Stimulated activated CD4-positive, alpha-beta T cell treated with anti-CD3 and anti-CD28 coated beads, TNF-alpha, amount 100 ng/mL, for 4 hours (primary cell): ENCODE results near the gene TMEM204.

Experiments
- DNase-seq, 3 experiments: peaks; one replicate each; pipeline ENCODE4 v3.0.0-alpha.2; 2020; ENCODE audit warnings: low read depth in 3 of 3

The TMEM204 gene

DNA sequence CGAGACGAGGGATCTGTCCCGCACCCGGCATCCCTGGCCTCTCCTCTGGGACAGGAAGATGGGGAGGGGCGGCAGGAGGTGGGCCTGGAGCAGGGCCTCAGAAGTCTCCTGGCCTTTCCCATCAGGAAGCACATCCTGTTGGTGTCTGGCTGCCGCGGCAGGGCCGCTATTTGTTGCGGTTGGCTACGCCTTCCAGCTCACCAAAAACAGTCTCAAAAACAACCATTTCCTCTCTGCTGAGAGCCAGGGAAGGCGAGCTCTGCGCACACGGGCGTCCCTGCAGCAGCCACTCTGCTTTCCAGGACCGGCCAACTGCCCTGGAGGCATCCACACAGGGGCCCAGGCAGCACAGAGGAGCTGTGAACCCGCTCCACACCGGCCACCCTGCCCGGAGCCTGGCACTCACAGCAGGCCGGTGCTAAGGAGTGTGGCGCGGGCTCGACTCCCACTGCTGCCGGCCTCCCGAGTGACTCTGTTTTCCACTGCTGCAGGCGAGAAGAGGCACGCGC lies at the start of gene TMEM204:
Gene TMEM204, plus strand, starts transcription at position 224 of the 509 bp plus-strand sequence. CDS start 610 bp downstream, outside the sequence.
- no peak for DNase-seq

DNA sequence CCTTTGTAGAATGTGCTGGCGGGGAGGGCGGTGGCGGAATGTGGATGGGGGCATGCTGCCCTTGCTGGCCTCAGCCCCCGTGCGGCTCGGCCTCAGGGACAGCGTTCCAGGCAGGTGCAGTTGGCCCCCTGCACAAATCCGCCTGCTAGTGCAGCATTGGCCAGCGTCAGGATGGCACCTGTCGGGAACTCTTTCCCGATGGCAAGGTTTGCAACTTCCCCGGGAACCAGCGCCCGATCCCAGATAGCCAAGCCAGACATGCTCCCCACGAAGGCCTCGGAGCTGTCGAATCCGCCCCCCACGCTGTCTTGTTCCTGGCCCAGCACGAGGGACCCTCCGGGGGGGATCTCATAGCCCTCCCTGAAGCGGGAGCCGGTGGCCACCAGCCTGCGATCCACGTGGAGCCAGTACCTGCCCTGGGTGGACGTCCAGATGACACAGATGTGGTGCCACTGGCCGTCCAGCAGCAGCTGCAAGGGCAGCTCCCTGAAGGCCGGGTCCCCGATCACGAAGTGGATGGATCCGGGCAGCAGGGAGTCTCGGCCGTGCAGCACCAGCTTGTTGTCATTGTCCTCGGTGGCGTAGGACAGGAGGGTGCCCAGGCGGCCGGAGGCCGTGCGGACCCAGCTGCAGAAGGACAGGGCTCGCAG lies 47.5 kb upstream of the TMEM204 start:
- no peak for DNase-seq

DNA sequence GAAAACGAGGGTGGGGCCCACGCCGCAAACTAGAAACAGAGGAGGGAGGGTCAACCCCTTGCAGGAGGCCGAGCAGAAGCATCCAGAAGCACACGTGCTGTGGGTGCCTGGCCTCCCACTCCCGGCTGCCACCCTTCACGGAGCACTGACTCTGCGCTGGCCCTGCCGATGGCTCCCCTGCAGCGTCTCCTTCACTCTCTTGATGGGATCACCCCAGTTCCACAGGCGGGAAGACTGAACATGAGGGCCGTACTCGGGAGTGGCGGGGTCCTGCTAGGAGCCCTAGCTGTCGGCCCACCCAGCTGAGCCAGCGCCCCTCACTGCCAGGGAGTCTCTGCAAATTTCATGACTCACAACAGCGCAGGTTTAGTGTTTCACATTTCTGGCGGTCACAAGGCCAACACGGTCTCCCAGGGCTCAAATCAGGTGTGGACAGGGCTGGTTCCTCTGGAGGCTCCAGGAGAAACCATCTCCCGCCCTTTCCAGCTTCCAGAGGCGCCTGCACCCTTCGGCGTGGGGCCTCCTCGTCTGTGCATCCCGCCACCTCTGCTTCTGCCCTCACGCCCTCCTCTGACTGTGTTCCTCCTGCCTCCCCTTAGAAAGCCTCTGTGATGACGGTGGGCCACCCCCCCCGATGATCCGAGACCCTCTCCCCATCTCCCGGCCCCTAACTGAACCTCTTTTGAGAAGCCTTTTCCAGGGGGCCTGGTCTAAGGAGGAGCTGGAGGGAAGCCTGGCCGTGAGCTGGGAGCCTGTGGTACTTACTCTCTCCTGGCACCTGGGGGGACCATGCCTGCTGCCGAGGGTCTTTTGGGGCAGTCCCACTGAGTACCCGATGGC lies 46.7 kb upstream of the TMEM204 start:
- no peak for DNase-seq

DNA sequence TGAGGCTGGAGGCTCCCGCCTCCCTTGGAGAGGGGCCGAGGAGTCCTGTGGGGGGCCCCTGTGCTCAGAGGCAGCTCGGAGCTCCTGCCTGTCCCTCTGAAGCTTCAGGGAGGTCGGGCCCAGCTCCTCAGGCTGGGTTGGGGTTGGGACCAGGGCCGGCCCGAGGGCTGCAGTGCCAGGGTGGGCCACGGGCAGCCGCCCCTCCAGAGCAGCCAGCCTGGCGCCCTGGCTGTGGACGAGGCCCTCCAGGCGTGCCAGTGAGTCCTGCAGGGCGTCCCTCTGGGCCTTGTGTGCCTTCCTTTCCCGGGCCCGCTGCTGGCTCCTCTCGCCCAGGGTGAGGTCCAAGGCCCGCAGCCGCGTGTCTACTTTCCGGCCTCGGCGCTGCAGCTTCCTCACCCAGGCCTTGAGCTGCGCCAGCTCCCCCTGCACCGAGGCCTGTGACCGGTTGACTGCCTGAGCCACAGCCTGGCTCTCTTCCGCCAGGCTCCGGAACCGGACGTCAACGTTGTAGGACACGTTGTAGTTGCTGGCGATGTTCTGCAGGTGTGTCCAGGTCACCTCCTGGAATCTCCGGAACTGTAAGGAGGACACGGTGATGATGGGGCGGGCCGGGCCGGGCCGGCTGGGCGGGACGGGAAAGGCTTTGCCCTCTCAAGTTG lies 45.9 kb upstream of the TMEM204 start:
- no peak for DNase-seq

DNA sequence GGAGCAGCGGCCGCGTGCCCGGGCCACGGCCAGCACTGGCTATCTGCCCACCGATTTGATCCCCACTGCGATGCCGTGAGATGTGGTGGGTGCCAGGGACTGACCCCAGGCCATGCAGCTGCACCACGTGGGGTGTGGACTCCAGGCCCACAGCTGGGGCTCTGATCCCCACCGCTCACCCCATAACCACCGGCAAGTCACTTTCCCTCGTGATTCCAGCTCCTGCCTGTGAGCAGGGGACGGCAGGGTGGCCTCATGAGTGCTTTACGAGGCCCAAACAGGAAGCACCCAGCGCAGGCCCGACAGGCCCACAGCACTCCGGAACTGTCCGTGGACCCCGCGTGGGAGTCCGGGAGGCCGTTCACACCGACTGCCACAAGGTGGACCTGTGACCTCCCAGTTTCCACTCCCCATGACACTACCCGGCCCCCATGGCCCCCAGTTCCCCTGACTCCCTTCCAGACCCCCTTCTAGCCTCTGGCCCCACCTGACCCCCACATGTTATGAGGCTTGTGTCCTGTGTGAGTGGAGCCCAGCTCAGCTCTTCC lies 45.3 kb upstream of the TMEM204 start:
- DNase-seq = no peak

DNA sequence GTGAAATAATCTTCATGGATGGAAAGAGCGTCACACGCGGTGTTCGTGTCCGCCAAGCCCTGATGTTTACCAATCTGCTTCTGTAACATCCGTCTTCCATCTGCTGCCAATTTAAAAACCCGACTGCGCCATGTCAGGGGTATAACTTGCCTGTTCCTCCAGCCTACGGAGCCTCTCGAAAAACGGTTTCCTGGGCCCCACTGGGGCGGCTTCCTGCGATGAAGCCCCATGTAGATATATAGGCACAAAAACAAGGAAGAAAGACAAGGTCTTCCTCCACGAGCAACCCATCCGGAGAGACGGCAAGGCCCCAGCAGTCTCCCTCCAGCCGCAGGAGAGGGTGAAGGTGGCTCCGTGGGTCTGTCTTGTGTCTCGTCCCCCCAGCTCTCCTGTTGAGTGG lies 44.8 kb upstream of the TMEM204 start, which contains the start of gene PTX4:
Gene PTX4, minus strand, starts transcription at position 326 of the 400 bp plus-strand sequence. Its CDS starts 35 bp downstream, at position 291.
- no peak for DNase-seq

GRCh38 chr16:1489077-1489476 lies 44.4 kb upstream of the TMEM204 start:
- DNase-seq = no peak

- DNase-seq = no peak
Observed at GRCh38 chr16:1491327-1491726, 42.1 kb upstream of the TMEM204 start.

- no peak for DNase-seq
Observed at GRCh38 chr16:1492082-1492922, 41.2 kb upstream of the TMEM204 start.

DNA sequence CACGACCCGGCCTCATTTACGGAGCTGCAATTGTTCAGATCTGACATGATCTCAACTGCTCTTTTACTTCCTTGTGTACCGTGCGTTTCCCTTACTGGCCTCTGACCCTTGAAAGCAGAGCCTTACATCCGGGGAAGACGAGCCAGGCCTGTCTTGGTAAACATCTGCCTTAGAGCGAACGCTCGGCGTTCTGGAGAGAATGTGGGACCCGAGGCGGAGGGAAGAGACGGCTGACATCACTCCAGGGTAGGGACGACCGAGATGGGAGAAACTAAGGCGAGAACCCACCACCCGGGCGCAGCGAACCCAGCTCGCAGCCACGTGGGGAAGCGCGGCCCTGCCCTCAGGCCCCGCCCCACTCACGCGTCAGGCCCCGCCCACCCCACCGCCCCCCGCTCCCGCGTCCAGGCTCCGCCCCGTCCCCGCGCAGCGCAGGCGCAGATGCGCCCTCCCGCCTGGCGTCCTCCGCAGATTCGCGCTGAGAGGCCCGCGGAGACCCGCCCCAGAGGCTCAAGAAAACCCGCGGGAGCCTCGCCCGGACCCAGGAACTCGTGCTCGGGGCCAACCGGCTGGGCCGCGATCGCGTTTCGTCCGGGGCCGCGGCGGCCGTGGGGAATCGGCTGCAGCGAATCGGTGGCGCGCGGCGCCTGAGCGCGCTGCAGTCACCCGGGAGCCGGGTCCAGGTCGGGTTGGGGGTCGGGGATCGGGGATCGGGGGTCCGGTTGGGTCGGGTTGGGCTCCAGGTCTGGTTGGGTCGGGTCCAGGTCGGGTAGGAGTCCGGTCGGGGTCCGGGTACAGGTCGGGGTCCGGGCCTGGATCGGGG lies 40.3 kb upstream of the TMEM204 start, which contains the start of gene TELO2:
Gene TELO2, plus strand, starts transcription at position 438 of the 823 bp plus-strand sequence. CDS start 922 bp downstream, outside the sequence.
- peak; percentile 75 to 88 (median 77) for DNase-seq

GRCh38 chr16:1493746-1494094 lies 39.7 kb upstream of the TMEM204 start:
- DNase-seq = no peak

DNA sequence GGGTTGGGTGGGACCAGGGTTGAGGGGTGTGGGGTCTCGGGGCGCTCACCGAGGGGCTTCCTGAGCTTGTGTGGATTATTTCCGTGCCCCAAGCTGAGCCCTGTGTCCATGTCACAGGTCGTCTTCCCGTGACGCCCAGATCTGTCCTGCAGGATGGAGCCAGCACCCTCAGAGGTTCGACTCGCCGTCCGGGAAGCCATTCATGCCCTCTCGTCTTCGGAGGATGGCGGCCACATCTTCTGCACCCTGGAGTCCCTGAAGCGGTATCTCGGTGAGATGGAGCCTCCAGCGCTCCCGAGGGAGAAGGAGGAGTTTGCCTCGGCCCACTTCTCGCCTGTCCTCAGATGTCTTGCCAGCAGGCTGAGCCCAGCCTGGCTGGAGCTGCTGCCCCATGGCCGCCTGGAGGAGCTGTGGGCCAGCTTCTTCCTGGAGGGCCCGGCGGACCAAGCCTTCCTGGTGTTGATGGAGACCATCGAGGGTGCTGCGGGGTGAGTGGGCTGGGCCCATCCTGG lies 39.3 kb upstream of the TMEM204 start:
- no peak for DNase-seq

DNA sequence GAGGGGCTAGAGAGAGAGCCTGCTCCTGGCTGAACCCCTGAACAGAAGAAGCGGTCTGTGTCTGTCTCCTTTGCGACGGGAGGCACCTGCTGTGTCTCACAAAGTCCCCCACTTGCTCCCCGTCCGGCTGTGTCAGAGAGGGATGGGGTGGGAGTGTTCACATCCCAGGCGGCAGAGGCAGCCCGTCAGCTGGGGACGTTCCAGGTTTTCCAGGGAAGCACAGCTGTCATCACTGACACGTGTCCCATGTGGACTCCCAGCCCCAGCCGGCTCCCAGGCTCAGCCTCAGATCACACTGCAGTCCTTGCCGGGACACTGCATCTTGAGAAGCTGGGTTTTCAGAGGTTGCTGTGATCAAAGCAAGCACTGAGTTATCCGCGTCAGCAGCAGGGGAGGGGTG lies 38.8 kb upstream of the TMEM204 start:
- no peak for DNase-seq

DNA sequence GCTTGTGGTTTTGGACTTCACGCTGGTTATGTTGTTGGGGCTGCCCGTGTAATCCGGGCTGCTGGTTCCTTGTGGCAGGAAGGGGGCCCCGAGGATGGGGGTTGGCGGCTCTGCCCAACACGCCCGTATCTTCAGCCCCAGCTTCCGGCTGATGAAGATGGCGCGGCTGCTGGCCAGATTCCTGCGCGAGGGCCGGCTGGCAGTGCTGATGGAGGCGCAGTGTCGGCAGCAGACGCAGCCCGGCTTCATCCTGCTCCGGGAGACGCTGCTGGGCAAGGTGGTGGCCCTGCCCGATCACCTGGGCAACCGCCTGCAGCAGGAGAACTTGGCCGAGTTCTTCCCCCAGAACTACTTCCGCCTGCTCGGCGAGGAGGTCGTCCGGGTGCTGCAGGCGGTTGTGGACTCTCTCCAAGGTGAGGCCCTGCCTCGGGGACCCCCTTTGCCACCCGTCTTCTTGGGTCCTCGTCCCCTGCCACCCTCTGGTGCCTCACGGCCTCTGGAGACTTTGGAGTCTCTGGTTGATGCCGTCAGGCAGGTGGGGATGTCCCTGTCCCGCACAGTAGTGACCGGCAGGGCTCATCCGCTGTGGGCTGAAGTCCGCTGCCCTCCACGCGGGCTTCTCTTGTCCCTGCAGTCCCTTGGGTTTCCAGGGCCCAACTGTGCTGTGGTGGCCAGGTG lies 38.1 kb upstream of the TMEM204 start:
- DNase-seq = no peak

DNA sequence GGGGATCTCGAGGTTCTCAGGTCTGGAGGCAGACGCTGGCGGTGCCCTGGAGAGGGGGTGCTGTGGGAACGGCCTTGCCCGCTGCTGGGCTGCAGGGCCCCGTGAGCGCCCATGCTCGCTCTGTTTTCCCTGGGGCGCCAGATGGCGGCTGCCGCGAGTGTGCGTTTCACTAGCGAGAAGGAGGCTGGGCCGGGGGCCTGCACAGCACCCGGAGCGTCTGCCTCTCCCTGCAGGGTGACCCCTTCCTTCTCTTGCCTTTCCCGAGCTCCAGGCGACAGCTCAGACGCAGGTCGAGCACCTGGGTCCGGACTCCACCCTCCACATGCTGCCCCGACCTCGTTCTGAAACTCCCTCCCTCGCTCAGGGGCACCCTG lies 37.6 kb upstream of the TMEM204 start:
- no peak for DNase-seq

GRCh38 chr16:1496464-1496863 lies 37.0 kb upstream of the TMEM204 start:
- DNase-seq = no peak

- no peak for DNase-seq
Observed at GRCh38 chr16:1497014-1497598, 36.4 kb upstream of the TMEM204 start.

DNA sequence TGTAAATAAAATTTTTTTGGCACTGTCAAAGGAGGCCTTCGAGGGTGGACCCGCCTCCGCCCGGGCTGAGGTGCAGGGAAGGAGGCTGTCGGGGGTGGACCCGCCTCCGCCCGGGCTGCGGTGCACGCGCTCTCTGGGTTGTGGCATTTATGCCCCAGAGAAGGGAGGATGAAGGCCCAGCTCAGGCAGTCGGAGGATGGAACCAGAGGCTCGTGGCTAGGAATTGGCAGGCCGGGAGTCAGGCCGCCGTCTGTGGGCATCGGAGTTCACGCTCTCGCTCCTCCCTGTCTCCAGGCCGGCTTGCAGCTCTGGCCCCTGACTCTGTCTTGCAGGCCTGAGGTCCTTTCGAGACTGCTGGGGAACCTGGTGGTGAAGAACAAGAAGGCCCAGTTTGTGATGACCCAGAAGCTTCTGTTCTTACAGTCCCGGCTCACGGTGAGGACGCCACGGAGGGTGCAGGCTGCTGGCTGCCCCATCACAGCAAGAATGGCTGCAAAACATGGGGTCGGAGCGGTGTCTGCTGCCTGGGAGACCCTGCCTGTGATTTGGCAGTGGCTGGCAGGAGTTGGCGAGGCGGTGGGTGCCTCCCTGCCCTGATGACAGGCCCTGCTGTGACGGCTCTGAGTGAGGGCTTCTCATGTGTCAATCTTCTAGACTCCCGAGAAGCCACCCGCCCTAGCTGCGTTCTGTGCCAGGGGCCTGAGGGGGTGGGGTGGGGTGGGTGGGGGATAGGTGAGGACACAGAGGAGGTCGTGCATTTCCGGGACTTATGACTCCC lies 34.4 kb upstream of the TMEM204 start:
- no peak for DNase-seq
